ENCODE data around the gene DUSP22.

DNA sequence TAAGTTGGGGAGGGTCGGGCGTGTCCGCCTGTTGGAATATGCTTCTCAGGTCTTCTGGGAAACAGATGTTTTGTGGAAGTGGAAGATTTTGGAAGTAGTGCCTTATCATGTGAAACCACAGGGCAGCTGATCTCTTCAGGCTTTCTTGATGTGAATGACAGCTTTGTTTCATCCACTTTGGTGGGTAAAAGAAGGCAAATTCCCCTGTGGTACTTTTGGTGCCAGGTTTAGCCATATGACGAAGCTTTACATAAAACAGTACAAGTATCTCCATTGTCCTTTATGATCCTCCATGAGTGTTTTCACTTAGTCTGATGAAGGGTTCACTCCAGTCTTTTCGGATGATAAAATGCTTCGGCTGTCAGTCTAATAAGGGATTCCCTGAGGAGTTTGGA lies 103.8 kb downstream of the DUSP22 start:
- TF ChIP-seq, protein P1, sequence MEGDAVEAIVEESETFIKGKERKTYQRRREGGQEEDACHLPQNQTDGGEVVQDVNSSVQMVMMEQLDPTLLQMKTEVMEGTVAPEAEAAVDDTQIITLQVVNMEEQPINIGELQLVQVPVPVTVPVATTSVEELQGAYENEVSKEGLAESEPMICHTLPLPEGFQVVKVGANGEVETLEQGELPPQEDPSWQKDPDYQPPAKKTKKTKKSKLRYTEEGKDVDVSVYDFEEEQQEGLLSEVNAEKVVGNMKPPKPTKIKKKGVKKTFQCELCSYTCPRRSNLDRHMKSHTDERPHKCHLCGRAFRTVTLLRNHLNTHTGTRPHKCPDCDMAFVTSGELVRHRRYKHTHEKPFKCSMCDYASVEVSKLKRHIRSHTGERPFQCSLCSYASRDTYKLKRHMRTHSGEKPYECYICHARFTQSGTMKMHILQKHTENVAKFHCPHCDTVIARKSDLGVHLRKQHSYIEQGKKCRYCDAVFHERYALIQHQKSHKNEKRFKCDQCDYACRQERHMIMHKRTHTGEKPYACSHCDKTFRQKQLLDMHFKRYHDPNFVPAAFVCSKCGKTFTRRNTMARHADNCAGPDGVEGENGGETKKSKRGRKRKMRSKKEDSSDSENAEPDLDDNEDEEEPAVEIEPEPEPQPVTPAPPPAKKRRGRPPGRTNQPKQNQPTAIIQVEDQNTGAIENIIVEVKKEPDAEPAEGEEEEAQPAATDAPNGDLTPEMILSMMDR (IDR thresholded peaks at IDR 0.05; ENCODE audit: borderline replicate concordance, extremely low read depth, low read length, poor library complexity, severe bottlenecking), result no peak
- no peak for TF ChIP-seq EZH2 (IDR thresholded peaks at IDR 0.05; ENCODE audit: borderline replicate concordance, low read depth, low read length, severe bottlenecking)

Data from DND-41 (cell line).